Measurements from ENCODE around the gene MAPK9. TPM values are rescaled to one million over a fixed set of nuclear protein-coding genes. Genes with fewer than 3 reads are reported as not detected.
A peak's percentile ranks its signal among the peaks of the same experiment; 100 is the strongest.

The MAPK9 gene
- total and polyA plus RNA-seq, 12 donors, result 11.9 to 66.6 (median 34.9) TPM

DNA sequence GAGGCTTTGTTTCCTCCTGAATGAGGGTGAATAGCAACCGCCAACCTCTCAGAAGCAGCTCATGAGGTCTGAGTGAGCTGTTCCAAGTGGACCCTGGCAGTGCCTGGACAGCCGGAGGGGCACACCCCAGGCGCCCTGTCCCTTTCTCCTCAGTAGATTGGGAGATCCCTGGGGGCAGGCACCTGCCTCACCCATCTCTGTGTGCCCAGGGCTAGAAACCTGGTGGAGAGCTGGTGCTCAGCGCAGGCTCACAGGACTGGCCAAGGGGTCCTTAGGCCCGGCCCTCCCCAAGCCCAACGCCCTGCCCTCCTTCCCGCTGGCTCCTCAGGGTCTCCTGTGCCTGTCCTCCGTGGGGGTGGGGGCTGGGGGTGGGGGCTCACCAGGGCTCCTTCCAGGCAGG is 14.9 kb upstream of the MAPK9 start:
- Histone ChIP-seq H3K27me3 (no peaks in the 10 kb centered on the region), H3K4me3 (no peak overlapping the region), H3K36me3 (replicated peaks in 1 of 2) (no peaks in the 10 kb centered on the region), H3K4me1 (replicated peaks in 1 of 2) (peaks cover 0 to 8% of the 10 kb centered on the region in 2 donors), H3K27ac (no peak overlapping the region), H3K9me3 (replicated peaks in 1 of 3) (no peaks in the 10 kb centered on the region)
- TF ChIP-seq, protein P1, sequence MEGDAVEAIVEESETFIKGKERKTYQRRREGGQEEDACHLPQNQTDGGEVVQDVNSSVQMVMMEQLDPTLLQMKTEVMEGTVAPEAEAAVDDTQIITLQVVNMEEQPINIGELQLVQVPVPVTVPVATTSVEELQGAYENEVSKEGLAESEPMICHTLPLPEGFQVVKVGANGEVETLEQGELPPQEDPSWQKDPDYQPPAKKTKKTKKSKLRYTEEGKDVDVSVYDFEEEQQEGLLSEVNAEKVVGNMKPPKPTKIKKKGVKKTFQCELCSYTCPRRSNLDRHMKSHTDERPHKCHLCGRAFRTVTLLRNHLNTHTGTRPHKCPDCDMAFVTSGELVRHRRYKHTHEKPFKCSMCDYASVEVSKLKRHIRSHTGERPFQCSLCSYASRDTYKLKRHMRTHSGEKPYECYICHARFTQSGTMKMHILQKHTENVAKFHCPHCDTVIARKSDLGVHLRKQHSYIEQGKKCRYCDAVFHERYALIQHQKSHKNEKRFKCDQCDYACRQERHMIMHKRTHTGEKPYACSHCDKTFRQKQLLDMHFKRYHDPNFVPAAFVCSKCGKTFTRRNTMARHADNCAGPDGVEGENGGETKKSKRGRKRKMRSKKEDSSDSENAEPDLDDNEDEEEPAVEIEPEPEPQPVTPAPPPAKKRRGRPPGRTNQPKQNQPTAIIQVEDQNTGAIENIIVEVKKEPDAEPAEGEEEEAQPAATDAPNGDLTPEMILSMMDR (IDR thresholded peaks at IDR 0.05), result no peak
- no peak for TF ChIP-seq POLR2A (IDR thresholded peaks at IDR 0.05)
- 89 to 100% (median 95%) methylated on average over 3 to 8 of the region's 8 CpGs for WGBS, 4 donors
- intact Hi-C loops (cut with DNase I), result no loop called here
- DNase-seq, result no peak

DNA sequence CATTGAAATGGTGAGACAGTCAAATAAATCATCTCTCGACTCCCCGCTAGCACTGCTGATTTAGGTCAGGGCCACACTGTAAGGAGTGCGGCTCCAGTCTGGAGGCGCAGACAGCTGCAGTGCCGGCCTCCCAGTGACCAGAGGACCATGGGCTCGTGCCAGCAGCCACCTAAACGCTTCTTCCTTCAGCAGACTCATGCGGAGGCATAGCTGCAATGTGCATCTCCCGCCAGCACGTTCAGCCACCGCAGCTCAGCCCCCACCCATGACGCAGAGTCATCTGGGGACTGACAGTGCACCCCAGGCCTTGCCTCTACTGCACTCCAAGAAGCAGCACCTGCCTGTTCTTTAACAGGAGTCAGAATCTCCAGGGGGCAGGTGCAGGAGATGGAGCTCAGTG is 13.6 kb upstream of the MAPK9 start:
- intact Hi-C loops (cut with DNase I), result no loop called here
- no peak overlapping the region for H3K27ac ChIP-seq

DNA sequence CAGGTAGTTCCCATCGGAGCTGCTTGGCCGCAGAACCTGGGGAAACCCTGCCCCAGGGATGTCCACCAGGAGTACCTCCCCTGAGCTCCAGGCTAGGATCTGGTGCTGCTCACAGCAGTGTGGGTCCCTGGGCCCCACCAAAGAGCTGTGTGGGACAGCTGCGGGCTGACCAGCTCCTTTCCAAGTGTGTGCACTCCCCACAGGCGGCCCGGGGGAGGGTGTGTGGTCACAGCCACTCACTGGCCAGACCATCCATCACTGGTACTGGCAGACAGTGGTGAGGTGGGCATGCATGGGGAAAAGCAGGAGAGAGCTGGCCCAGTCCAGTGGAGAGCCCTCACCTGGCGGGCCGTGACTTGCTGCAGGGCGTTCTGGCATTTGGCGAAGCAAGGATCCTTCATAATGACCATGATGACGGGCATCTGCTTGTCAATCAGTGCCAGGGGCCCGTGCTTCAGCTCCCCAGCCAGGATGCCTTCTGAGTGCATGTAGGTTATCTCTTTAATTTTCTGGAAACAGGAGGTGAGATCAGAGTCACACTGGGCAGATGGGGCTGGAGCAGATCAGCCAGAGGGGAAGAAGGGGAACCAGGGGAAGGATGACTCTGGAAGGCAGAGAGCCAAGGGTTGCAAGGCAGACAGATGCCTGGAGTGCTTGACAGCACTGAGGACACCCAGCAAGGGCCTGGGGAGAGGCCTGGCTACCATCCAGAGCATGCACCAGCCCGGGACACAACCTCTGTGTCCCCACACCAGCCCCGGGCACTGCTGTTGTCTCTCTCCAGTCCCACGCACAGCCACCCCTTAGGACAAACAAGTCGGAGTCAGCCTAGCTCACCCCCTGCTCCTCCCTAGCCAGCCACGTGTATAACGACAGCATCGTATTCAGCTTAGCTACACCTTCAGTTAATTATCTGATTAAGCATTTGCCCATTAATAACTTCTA is 12.8 kb upstream of the MAPK9 start:
- H3K4me3 ChIP-seq, result no peak overlapping the region
- H3K36me3 ChIP-seq (replicated peaks in 1 of 2), result no peaks in the 10 kb centered on the region
- H3K27ac ChIP-seq, result no peak overlapping the region
- no peaks in the 10 kb centered on the region for H3K9me3 ChIP-seq (replicated peaks in 1 of 3)
- TF ChIP-seq, protein P1 (IDR thresholded peaks at IDR 0.05), result no peak
- no peak for TF ChIP-seq POLR2A (IDR thresholded peaks at IDR 0.05)
- intact Hi-C loops (cut with DNase I), result no loop called here
- H3K4me1 ChIP-seq (replicated peaks in 1 of 2), result peaks cover 0 to 8% of the 10 kb centered on the region in 2 donors
- DNase-seq, result peak in 1 of 7 donors; percentile 31
- 60 to 74% (median 66%) methylated on average over 6 to 18 of the region's 18 CpGs for WGBS, 4 donors
- no peaks in the 10 kb centered on the region for H3K27me3 ChIP-seq

More for the DNA sequence above, 13.6 kb upstream of the MAPK9 start:
- H3K27me3 ChIP-seq, result no peaks in the 10 kb centered on the region
- no peaks in the 10 kb centered on the region for H3K9me3 ChIP-seq (replicated peaks in 1 of 3)
- DNase-seq, result peak; percentile 38 to 85 (median 70)
- H3K36me3 ChIP-seq (replicated peaks in 1 of 2), result no peaks in the 10 kb centered on the region
- WGBS, 4 donors, result 40 to 46% (median 41%) methylated on average over 5 to 12 of the region's 12 CpGs
- H3K4me1 ChIP-seq (replicated peaks in 1 of 2), result peaks cover 0 to 8% of the 10 kb centered on the region in 2 donors
- H3K4me3 ChIP-seq, result no peak overlapping the region
- TF ChIP-seq POLR2A (IDR thresholded peaks at IDR 0.05), result no peak
- TF ChIP-seq, protein P1 (IDR thresholded peaks at IDR 0.05), result no peak

GRCh38 chr5:180304016-180304292 is 12.1 kb upstream of the MAPK9 start:
- H3K36me3 ChIP-seq (replicated peaks in 1 of 2), result no peaks in the 10 kb centered on the region

More at GRCh38 chr5:180304016-180304292, 12.1 kb upstream of the MAPK9 start:
- no peak for TF ChIP-seq POLR2A (IDR thresholded peaks at IDR 0.05)
- TF ChIP-seq, protein P1 (IDR thresholded peaks at IDR 0.05), result no peak
- no peak overlapping the region for H3K4me3 ChIP-seq
- no peaks in the 10 kb centered on the region for H3K9me3 ChIP-seq (replicated peaks in 1 of 3)
- no peak overlapping the region for H3K27ac ChIP-seq
- no peaks in the 10 kb centered on the region for H3K27me3 ChIP-seq
- intact Hi-C loops (cut with DNase I), result no loop called here
- WGBS, 4 donors, result 85 to 98% (median 91%) methylated on average over 4 of the region's 4 CpGs
- no peak for DNase-seq
- H3K4me1 ChIP-seq (replicated peaks in 1 of 2), result peaks cover 0 to 8% of the 10 kb centered on the region in 2 donors

All from adrenal gland (tissue), 12 donors.